ENCODE data around the gene STAM2.

The STAM2 gene

DNA sequence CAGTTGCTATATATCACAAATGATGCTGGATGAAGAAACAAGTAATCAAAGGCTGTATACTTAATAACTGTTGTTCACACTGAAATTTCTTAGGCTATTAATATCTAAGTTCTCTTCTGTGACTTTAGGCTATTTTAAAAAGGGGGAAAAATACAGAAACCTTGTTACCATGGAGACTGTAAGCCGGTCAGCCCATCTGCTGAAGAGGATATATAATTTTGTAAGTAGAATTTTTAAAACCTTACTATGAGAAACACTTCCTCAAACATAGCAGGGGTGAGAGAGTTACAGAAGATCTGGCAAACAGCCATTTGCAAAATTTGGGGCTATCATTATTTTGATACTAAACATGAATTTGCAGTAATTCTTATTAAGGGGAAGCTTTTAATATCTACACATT, 104.5 kb downstream of the STAM2 start:
- DNase-seq (ENCODE audit: low spot score) = no peak

DNA sequence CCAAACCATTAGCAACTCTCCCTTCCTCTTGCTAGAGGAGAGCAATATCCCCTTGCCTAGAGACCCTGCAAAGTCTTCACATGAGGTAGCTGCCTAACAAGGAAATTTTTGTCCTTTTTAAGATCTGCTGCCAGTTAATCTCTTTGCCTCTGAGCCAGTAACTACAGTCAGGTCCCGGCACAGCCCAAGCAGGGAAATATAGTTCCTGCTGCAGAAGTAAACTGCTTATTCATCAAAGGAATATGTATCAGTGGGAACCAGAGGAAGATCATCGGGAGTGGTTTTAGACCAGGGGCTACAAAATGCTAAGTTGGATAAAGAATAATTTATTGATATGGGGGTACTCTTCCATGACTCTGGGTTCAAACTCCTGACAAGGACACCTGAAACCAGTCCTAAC, 107.3 kb downstream of the STAM2 start:
- no peak for DNase-seq (ENCODE audit: low spot score)

DNA sequence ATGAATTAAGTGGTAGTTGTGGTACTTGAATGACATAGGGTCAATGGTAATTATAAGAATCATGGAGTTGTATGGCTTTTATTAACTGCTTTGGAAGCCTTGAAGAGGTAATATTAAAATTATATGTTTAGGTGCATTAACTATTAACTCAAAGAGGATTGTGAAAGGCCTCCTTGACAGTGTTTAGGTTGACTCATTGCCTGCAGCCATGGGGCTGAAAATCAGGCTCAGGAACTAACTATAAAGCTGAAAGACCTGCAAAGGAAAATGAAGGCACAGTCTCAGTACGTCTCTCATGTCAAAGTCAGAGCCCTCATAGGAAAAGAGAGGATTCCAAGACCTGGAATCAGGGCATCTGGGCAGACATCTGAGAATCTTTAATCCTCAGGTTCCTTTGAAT, 107.7 kb downstream of the STAM2 start:
- no peak for DNase-seq (ENCODE audit: low spot score)
